Motor neuron (in vitro differentiated cells): Measurements from ENCODE around the gene PKDREJ. TPM values are rescaled to one million over a fixed set of nuclear protein-coding genes. Genes with fewer than 3 reads are reported as not detected.
"Not testable (repeated sequence)": the region's sequence is repeated elsewhere in the genome, so short reads cannot be mapped to it uniquely, and the experiment has no call there.

ENCODE experiments used
- ATAC-seq, 8 experiments: fragments of 200-7000 bp; cut with Tn5 transposase; replicated peaks in 6 of 8; 2 replicates each; pipeline ENCODE4 v1.8.0; 2021; ENCODE audit warnings: mild to moderate bottlenecking in 8 of 8, moderate library complexity in 8 of 8
- H3K27ac ChIP-seq, 2 donors: fragments of 250-450 bp; sonication (Bioruptor Pico); 2 replicates each; pipeline ENCODE4 v1.9.0; 2021; ENCODE audit warnings: antibody characterized with exemption in 2 of 2, mild to moderate bottlenecking in 2 of 2, moderate library complexity in 1 of 2
- H3K4me1 ChIP-seq, 2 donors: fragments of 250-450 bp; sonication (Bioruptor Pico); replicated peaks in 1 of 2; 2 replicates each; pipeline ENCODE4 v1.6.1; 2021; ENCODE audit warnings: antibody characterized with exemption in 2 of 2, mild to moderate bottlenecking in 2 of 2, moderate library complexity in 1 of 2
- H3K4me3 ChIP-seq, 5 donors: fragments of 250-450 bp; sonication (Bioruptor Pico); 2 replicates each; pipeline ENCODE4 v1.9.0; 2021; ENCODE audit warnings: antibody characterized with exemption in 5 of 5, mild to moderate bottlenecking in 5 of 5, moderate library complexity in 4 of 5
- WGBS, 10 experiments: fragments of 450-650 bp; shearing (Covaris generic); methylation state at CpG; one replicate each; pipeline ENCODE4 v1.0.0; 2022; 5-methylcytosine and 5-hydroxymethylcytosine counted together
- in situ Hi-C, 9 experiments: fragments of 400-800 bp; cut with MboI; loops; one replicate each; pipeline ENCODE4 v1.15.0; 2021; ENCODE audit warnings: low sequenced_read_pairs in 9 of 9, low pct_unique_long_range_greater_than_20kb in 2 of 9; ENCODE audit not compliant: unreplicated experiment in 9 of 9
- total RNA-seq, 8 experiments: library from RNA; unstranded; fragments of 300-600 nt; gene quantifications; 2 replicates each; pipeline versions ENCODE4 v1.2.3 to v1.2.4, GENCODE V29; 2022

PKDREJ gene
- total RNA-seq, 8 experiments from 2014 or later: 0.20 to 0.92 (median 0.63) TPM

- H3K27ac ChIP-seq: no peak overlapping the region
Observed at GRCh38 chr22:46272762-46273431, 9.8 kb upstream of the PKDREJ start.

GRCh38 chr22:46272196-46272595 lies 9.1 kb upstream of the PKDREJ start:
- in situ Hi-C loops: no loop called here
- Histone ChIP-seq H3K27ac (no peak overlapping the region), H3K4me3 (no peak overlapping the region), H3K4me1 (no peaks in the 10 kb centered on the region)
- ATAC-seq: no peak
- WGBS, 10 experiments: 80 to 100% (median 96%) methylated on average over 1 to 5 of the region's 8 CpGs; no CpG with 5 or more reads in 4 of the 10 experiments

More at GRCh38 chr22:46272762-46273431, 9.8 kb upstream of the PKDREJ start:
- peak in 1 of 8 experiments; percentile 4 for ATAC-seq
- in situ Hi-C loops: no loop called here
- no peaks in the 10 kb centered on the region for H3K4me1 ChIP-seq
- 80 to 100% (median 100%) methylated on average over 1 to 2 of the region's 12 CpGs; no CpG with 5 or more reads in 5 of the 10 experiments for WGBS, 10 experiments
- no peak overlapping the region for H3K4me3 ChIP-seq

- in situ Hi-C loops: no loop called here
- Histone ChIP-seq H3K27ac (no peak overlapping the region), H3K4me1 (no peaks in the 10 kb centered on the region), H3K4me3 (no peak overlapping the region)
- no peak for ATAC-seq
- 80 to 97% (median 86%) methylated on average over 3 to 7 of the region's 11 CpGs; no CpG with 5 or more reads in 5 of the 10 experiments for WGBS, 10 experiments
Observed at GRCh38 chr22:46269564-46269963, 6.4 kb upstream of the PKDREJ start.

GRCh38 chr22:46267431-46268279 lies 4.5 kb upstream of the PKDREJ start, which contains the start of gene TTC38:
Gene TTC38 (plus strand): TSS chr22:46268008. CDS start chr22:46268040, 32 bp downstream.
- Histone ChIP-seq H3K4me3 (peak within 1 kb of the TSS; percentile 32 to 73 (median 54)), H3K4me1 (no peaks in the 10 kb centered on the region), H3K27ac (peak within 1 kb of the TSS in 1 of 2 donors; percentile 19)
- peak; percentile 92 to 97 (median 96) for ATAC-seq
- in situ Hi-C loops: no loop called here
- 0 to 19% (median 6%) methylated on average over 1 to 11 of the region's 74 CpGs; no CpG with 5 or more reads in 5 of the 10 experiments for WGBS, 10 experiments

GRCh38 chr22:46265627-46266026 lies 2.5 kb upstream of the PKDREJ start:
- H3K27ac ChIP-seq, ATAC-seq, H3K4me3 ChIP-seq, H3K4me1 ChIP-seq, in situ Hi-C loops: not testable (repeated sequence)
- 61 to 79% (median 64%) methylated on average over 2 to 4 of the region's 4 CpGs; no CpG with 5 or more reads in 6 of the 10 experiments for WGBS, 10 experiments

- in situ Hi-C loops, H3K4me3 ChIP-seq, ATAC-seq, H3K27ac ChIP-seq, H3K4me1 ChIP-seq: not testable (repeated sequence)
- 89 to 100% (median 100%) methylated on average over 1 to 4 of the region's 6 CpGs; no CpG with 5 or more reads in 6 of the 10 experiments for WGBS, 10 experiments
Observed at GRCh38 chr22:46264520-46264919, 1.4 kb upstream of the PKDREJ start.

GRCh38 chr22:46262449-46263215 lies 511 bp downstream of the PKDREJ start:
- Histone ChIP-seq H3K4me3 (peak overlapping the region in 3 of 5 donors; percentile 13 to 17 (median 15)), H3K4me1 (no peaks in the 10 kb centered on the region), H3K27ac (no peak overlapping the region)
- in situ Hi-C loops: no loop called here
- peak in 6 of 8 experiments; percentile 42 to 57 (median 52) for ATAC-seq
- 23 to 50% (median 42%) methylated on average over 1 to 10 of the region's 109 CpGs; no CpG with 5 or more reads in 7 of the 10 experiments for WGBS, 10 experiments

- Histone ChIP-seq H3K4me3 (no peak overlapping the region), H3K4me1 (no peaks in the 10 kb centered on the region), H3K27ac (no peak overlapping the region)
- in situ Hi-C loops: no loop called here
- WGBS, 10 experiments: 20 to 86% (median 67%) methylated on average over 2 to 6 of the region's 6 CpGs; no CpG with 5 or more reads in 3 of the 10 experiments
- no peak for ATAC-seq
Observed at GRCh38 chr22:46260038-46260437, 3.1 kb downstream of the PKDREJ start.

- no peak for ATAC-seq
- 14 to 100% (median 82%) methylated on average over 1 to 11 of the region's 12 CpGs; no CpG with 5 or more reads in 2 of the 10 experiments for WGBS, 10 experiments
- in situ Hi-C loops: no loop called here
Observed at GRCh38 chr22:46259374-46259773, 3.8 kb downstream of the PKDREJ start.

GRCh38 chr22:46256358-46256958 lies 6.7 kb downstream of the PKDREJ start:
- H3K4me1 ChIP-seq: peaks cover 2 to 3% of the 10 kb centered on the region in 2 donors
- 40 to 100% (median 77%) methylated on average over 1 to 8 of the region's 8 CpGs for WGBS, 10 experiments
- in situ Hi-C loops: no loop called here
- no peak overlapping the region for H3K4me3 ChIP-seq
- H3K27ac ChIP-seq: no peak overlapping the region
- ATAC-seq: no peak

More at GRCh38 chr22:46259374-46259773, 3.8 kb downstream of the PKDREJ start:
- no peaks in the 10 kb centered on the region for H3K4me1 ChIP-seq
- no peak overlapping the region for H3K27ac ChIP-seq
- no peak overlapping the region for H3K4me3 ChIP-seq

- Histone ChIP-seq H3K4me1 (peaks cover 7 to 9% of the 10 kb centered on the region in 2 donors), H3K4me3 (no peak overlapping the region), H3K27ac (no peak overlapping the region)
- 53 to 94% (median 88%) methylated on average over 1 to 9 of the region's 9 CpGs for WGBS, 10 experiments
- in situ Hi-C loops: no loop called here
- ATAC-seq: no peak
Observed at GRCh38 chr22:46251816-46252380, 11.2 kb downstream of the PKDREJ start.

GRCh38 chr22:46251266-46251665 lies 11.9 kb downstream of the PKDREJ start:
- in situ Hi-C loops: no loop called here
- ATAC-seq: no peak
- WGBS, 10 experiments: 0 to 88% (median 34%) methylated on average over 1 to 7 of the region's 7 CpGs; no CpG with 5 or more reads in 1 of the 10 experiments
- H3K4me1 ChIP-seq: peaks cover 7 to 9% of the 10 kb centered on the region in 2 donors
- H3K27ac ChIP-seq: no peak overlapping the region
- H3K4me3 ChIP-seq: peak overlapping the region; percentile 50 to 90 (median 83)
